CD4-positive, alpha-beta T cell (primary cell): Measurements from ENCODE around the gene NAV2. TPM values are rescaled to one million over a fixed set of nuclear protein-coding genes. Genes with fewer than 3 reads are reported as not detected.

Source experiments
- ATAC-seq: fragments of 200-7000 bp; cut with Tn5 transposase; one replicate; pipeline ENCODE4 v1.10.0; 2022; ENCODE audit warnings: mild to moderate bottlenecking; ENCODE audit not compliant: poor library complexity
- CTCF ChIA-PET: fragments of 350-600 bp; sonication (Branson Sonifier 250); formaldehyde crosslinking; loops from one replicate; lab custom pipeline; 2021; ENCODE audit warnings: antibody characterized with exemption, inconsistent platforms; lab: Charles Lee
- POLR2A ChIA-PET: fragments of 350-600 bp; sonication (Branson Sonifier 250); formaldehyde crosslinking; loops from one replicate; lab custom pipeline; 2021; ENCODE audit warnings: antibody characterized with exemption, inconsistent platforms; lab: Charles Lee
- DNase-seq, 14 experiments: peaks; one replicate each; pipeline ENCODE4 v3.0.0-alpha.2; 2013 to 2020; ENCODE audit warnings: mixed read lengths in 2 of 14
- H3K27ac ChIP-seq, 2 donors: one replicate each; pipeline versions ENCODE4 v1.5.1 to v1.7.0; 2013; ENCODE audit warnings: low read length in 2 of 2, low read depth in 1 of 2, mild to moderate bottlenecking in 1 of 2
- H3K27me3 ChIP-seq, 2 experiments: 1 replicate in 1 of 2; 2 replicates in 1 of 2; pipeline versions ENCODE4 v1.6.1 to v1.7.0; 2013; ENCODE audit warnings: low read length in 2 of 2, control low read depth in 1 of 2, mild to moderate bottlenecking in 1 of 2, moderate library complexity in 1 of 2; ENCODE audit not compliant: insufficient read depth in 2 of 2, control insufficient read depth in 1 of 2
- H3K36me3 ChIP-seq: one replicate; pipeline ENCODE4 v1.6.1; 2013; ENCODE audit warnings: low read length, control low read depth; ENCODE audit not compliant: insufficient read depth
- H3K4me1 ChIP-seq: one replicate; pipeline ENCODE4 v1.6.1; 2013; ENCODE audit warnings: low read length, control low read depth; ENCODE audit not compliant: insufficient read depth
- H3K4me3 ChIP-seq: one replicate; pipeline ENCODE4 v1.5.1; 2013; ENCODE audit warnings: mild to moderate bottlenecking, low read length, moderate library complexity
- H3K9me3 ChIP-seq, 2 experiments: 1 replicate in 1 of 2; 2 replicates in 1 of 2; pipeline versions ENCODE4 v1.6.1 to v1.7.0; 2013; ENCODE audit warnings: low read length in 2 of 2, mild to moderate bottlenecking in 2 of 2, control low read depth in 1 of 2, moderate library complexity in 1 of 2; ENCODE audit not compliant: control insufficient read depth in 1 of 2, insufficient read depth in 1 of 2
- H3K27ac Mint-ChIP-seq: one replicate; pipeline ENCODE4 v1.8.0; 2020; ENCODE audit warnings: mixed read lengths
- H3K27me3 Mint-ChIP-seq: one replicate; pipeline ENCODE4 v1.8.0; 2021; ENCODE audit warnings: mixed read lengths
- H3K36me3 Mint-ChIP-seq: one replicate; pipeline ENCODE4 v1.8.0; 2021; ENCODE audit warnings: low read depth, mixed read lengths
- H3K4me1 Mint-ChIP-seq: one replicate; pipeline ENCODE4 v1.8.0; 2021; ENCODE audit warnings: low read depth, mixed read lengths
- H3K4me3 Mint-ChIP-seq: one replicate; pipeline ENCODE4 v1.8.0; 2020; ENCODE audit warnings: mild to moderate bottlenecking, mixed read lengths
- H3K9me3 Mint-ChIP-seq: one replicate; pipeline ENCODE4 v1.8.0; 2020; ENCODE audit warnings: mixed read lengths
- CTCF ChIP-seq: fragments of 200-600 bp; IDR thresholded peaks from one replicate; pipeline ENCODE4 v1.8.0; 2022; ENCODE audit warnings: antibody characterized with exemption, mild to moderate bottlenecking
- intact Hi-C, 2 experiments: fragments of 100-400 bp; cut with DNase I in 1 of 2; cut with micrococcal nuclease in 1 of 2; formaldehyde crosslinking; loops; one replicate each; pipeline versions ENCODE4 v1.15.1 to v1.9.0; 2023 to 2025; cut with DNase I, micrococcal nuclease
- total RNA-seq, 174 experiments: library from RNA in 2 of 174; stranded (reverse) in 2 of 174; gene quantifications; one replicate each; pipeline ENCODE4 v1.2.3 and lab custom pipeline; 2021 to 2026

The NAV2 gene
- total RNA-seq, 2 experiments from 2014 or later, result 0.55 to 0.64 TPM

DNA sequence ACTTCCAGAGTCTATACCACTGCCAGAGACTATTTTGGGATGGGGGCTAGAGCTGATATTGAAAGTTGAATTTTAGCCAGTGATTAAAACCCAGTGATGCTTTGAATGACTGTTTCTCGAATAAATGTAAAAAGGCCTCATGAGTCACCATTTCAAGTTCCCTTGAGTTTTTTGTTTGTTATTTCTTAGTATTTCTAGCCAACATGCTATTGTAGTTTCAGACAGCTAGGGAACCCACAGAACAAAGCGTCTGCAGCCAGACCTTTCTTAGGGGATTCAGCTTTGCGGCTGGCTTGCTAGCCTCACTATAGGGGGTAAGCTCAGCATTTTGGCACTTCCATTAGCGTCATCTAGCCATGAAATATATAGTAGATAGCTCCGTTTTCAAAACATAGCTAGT lies 381.1 kb downstream of the NAV2 start:
- peaks cover 6% of the 10 kb centered on the region for H3K4me1 Mint-ChIP-seq
- TF ChIP-seq CTCF, result no peak
- no peaks in the 10 kb centered on the region for H3K27me3 Mint-ChIP-seq
- no peak for ATAC-seq
- intact Hi-C loops, result no loop called here
- H3K27ac Mint-ChIP-seq, result no peak overlapping the region
- no peaks in the 10 kb centered on the region for H3K9me3 Mint-ChIP-seq
- CTCF ChIA-PET, result no interaction called here
- no peak overlapping the region for H3K27ac ChIP-seq
- no peak overlapping the region for H3K4me3 ChIP-seq
- no peaks in the 10 kb centered on the region for H3K36me3 Mint-ChIP-seq
- DNase-seq, result no peak
- H3K36me3 ChIP-seq, result no peaks in the 10 kb centered on the region
- H3K4me1 ChIP-seq, result no peaks in the 10 kb centered on the region
- H3K4me3 Mint-ChIP-seq, result no peak overlapping the region
- H3K27me3 ChIP-seq, result no peaks in the 10 kb centered on the region
- H3K9me3 ChIP-seq, result no peaks in the 10 kb centered on the region
- POLR2A ChIA-PET, result no interaction called here

GRCh38 chr11:20095189-20095588 lies 382.6 kb downstream of the NAV2 start:
- ChIA-PET POLR2A (no interaction called here), CTCF (no interaction called here)
- DNase-seq (no peak), ATAC-seq (no peak)
- Mint-ChIP-seq H3K36me3 (no peaks in the 10 kb centered on the region), H3K27ac (no peak overlapping the region), H3K4me1 (no peaks in the 10 kb centered on the region), H3K4me3 (no peak overlapping the region), H3K27me3 (no peaks in the 10 kb centered on the region), H3K9me3 (no peaks in the 10 kb centered on the region)
- TF ChIP-seq CTCF, result no peak
- H3K9me3 ChIP-seq, result no peaks in the 10 kb centered on the region
- intact Hi-C loops, result no loop called here
- no peak overlapping the region for H3K4me3 ChIP-seq
- no peaks in the 10 kb centered on the region for H3K27me3 ChIP-seq
- H3K4me1 ChIP-seq, result no peaks in the 10 kb centered on the region
- no peak overlapping the region for H3K27ac ChIP-seq
- H3K36me3 ChIP-seq, result no peaks in the 10 kb centered on the region

- Histone ChIP-seq H3K4me1 (no peaks in the 10 kb centered on the region), H3K36me3 (no peaks in the 10 kb centered on the region), H3K27me3 (no peaks in the 10 kb centered on the region), H3K4me3 (no peak overlapping the region), H3K27ac (no peak overlapping the region), H3K9me3 (no peaks in the 10 kb centered on the region)
- no peaks in the 10 kb centered on the region for H3K4me1 Mint-ChIP-seq
- DNase-seq, result no peak
- H3K4me3 Mint-ChIP-seq, result no peak overlapping the region
- H3K27ac Mint-ChIP-seq, result no peak overlapping the region
- no peak for ATAC-seq
- H3K27me3 Mint-ChIP-seq, result no peaks in the 10 kb centered on the region
- no peaks in the 10 kb centered on the region for H3K9me3 Mint-ChIP-seq
- H3K36me3 Mint-ChIP-seq, result no peaks in the 10 kb centered on the region
- no peak for TF ChIP-seq CTCF
- CTCF ChIA-PET, result no interaction called here
- POLR2A ChIA-PET, result no interaction called here
- intact Hi-C loops, result no loop called here
Measured at GRCh38 chr11:20097319-20098221, 384.9 kb downstream of the NAV2 start.
